GM19397 (cell line): ENCODE data around the gene TMEM38A.
"Not testable (repeated sequence)": the region's sequence is repeated elsewhere in the genome, so short reads cannot be mapped to it uniquely, and the experiment has no call there.

Experiments
- ATAC-seq: cut with Tn5 transposase; IDR thresholded peaks from one replicate; pipeline ENCODE4 v1.9.1; 2021; ENCODE audit warnings: mild to moderate bottlenecking, moderate library complexity; ENCODE audit not compliant: unreplicated experiment

TMEM38A gene

GRCh38 chr19:16631465-16631864 is 29.5 kb upstream of the TMEM38A start:
- no peak for ATAC-seq

GRCh38 chr19:16637535-16637934 is 23.4 kb upstream of the TMEM38A start:
- no peak for ATAC-seq

- no peak for ATAC-seq
These were observed 22.3 kb upstream of the TMEM38A start for GRCh38 chr19:16638666-16639065.

DNA sequence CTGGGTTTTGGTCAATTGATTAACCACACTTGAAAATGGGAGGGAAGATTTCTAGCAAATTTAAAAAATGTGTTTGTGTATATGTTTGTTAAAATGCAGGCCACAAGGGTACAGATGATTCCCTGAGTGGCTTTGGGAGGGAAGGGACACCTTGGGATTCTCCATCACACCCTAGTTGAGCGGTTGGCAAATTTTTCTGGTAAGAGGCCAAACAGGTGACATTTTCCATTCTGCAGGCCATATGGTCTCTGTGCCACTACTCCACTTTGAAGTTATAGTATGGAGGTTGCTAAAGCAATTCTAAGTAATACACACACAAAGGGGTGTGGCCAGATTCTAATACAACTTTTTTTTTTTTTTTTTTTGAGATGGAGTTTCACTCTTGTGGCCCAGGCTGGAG is 20.0 kb upstream of the TMEM38A start:
- no peak for ATAC-seq

GRCh38 chr19:16641695-16642094 is 19.2 kb upstream of the TMEM38A start:
- ATAC-seq, result no peak

DNA sequence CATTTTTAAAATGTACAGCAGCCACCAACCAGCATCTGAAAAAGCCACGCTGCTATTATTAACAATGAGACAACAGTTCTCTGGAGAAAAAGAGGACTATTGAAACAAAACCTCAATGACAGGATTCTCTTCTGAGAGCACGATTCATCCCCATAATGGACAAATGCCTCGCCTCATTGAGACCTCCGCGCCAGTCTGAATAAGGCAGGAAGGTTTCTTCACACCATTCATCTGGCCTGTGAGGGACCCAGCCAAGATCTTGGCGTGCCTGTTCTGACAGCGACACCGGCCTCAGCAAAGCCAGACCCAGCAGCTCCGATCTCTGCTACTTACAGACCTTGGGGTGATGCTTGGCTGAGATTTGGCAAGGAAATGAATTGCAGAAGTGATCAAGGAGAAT is 15.8 kb upstream of the TMEM38A start:
- no peak for ATAC-seq

DNA sequence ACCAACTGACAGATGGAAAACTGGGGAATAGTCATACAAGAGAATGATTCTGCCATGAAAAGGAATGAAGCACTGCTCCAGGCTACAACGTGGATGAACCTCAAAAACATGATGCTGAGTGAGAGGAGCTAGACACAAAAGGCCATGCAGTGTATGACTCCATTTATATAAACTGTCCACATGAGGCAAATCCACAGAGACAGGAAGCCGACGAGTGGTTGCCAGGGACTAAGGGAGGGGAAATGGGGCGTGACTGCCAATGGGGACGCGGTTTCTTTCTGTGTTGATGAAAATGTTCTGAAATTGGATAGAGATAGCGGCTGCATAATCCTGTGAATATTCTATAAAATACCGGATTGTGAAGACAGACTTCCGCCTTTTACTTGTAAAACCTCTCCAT is 11.2 kb upstream of the TMEM38A start:
- no peak for ATAC-seq

- no peak for ATAC-seq
These were observed 10.1 kb upstream of the TMEM38A start for GRCh38 chr19:16650821-16651220.

- not testable (repeated sequence) for ATAC-seq
These were observed 9.3 kb upstream of the TMEM38A start for GRCh38 chr19:16651421-16652188.

- ATAC-seq, result no peak
These were observed 8.1 kb upstream of the TMEM38A start for GRCh38 chr19:16652854-16653253.

GRCh38 chr19:16654140-16654539 is 6.8 kb upstream of the TMEM38A start:
- ATAC-seq, result no peak

DNA sequence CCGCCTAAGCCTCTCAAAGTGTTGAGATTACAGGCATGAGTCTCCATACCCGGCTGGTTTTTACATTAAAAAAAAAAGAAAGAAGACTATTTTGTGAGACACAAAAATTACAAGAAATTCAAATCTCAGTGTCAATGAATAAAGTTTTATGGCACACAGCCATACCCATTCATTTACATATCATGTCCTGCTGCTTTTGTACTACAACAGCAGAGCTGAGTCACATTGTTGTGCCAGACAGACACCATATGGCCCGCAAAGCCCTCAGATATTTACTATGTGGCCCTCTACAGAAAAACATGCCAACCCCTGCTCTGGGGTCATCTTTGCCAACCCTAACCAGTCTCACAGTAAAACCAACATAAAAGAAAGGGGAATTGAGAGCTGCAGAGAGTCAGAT is 6.3 kb upstream of the TMEM38A start:
- ATAC-seq, result no peak

GRCh38 chr19:16655727-16656126 is 5.2 kb upstream of the TMEM38A start:
- ATAC-seq, result no peak

DNA sequence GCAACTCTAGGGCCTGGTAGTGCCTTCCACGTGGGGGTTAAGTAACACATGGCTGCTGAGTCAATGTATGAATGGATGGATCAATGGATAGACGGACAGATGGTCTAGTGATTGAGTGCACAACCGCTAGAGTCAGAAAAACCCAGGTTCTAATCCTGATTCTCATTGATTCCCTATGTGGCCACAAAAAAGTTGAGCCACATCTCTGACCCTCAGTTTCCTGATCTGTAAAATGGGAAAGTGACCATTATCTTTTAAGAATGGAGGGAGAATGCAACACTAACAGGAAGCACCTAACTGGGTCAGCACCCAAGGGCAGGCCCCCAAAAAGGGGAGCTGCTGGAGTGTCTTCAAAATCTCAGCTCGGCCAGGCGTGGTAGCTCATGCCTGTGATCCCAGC is 3.6 kb upstream of the TMEM38A start:
- no peak for ATAC-seq

- no peak for ATAC-seq
These were observed 1.5 kb upstream of the TMEM38A start for GRCh38 chr19:16659464-16659831.

DNA sequence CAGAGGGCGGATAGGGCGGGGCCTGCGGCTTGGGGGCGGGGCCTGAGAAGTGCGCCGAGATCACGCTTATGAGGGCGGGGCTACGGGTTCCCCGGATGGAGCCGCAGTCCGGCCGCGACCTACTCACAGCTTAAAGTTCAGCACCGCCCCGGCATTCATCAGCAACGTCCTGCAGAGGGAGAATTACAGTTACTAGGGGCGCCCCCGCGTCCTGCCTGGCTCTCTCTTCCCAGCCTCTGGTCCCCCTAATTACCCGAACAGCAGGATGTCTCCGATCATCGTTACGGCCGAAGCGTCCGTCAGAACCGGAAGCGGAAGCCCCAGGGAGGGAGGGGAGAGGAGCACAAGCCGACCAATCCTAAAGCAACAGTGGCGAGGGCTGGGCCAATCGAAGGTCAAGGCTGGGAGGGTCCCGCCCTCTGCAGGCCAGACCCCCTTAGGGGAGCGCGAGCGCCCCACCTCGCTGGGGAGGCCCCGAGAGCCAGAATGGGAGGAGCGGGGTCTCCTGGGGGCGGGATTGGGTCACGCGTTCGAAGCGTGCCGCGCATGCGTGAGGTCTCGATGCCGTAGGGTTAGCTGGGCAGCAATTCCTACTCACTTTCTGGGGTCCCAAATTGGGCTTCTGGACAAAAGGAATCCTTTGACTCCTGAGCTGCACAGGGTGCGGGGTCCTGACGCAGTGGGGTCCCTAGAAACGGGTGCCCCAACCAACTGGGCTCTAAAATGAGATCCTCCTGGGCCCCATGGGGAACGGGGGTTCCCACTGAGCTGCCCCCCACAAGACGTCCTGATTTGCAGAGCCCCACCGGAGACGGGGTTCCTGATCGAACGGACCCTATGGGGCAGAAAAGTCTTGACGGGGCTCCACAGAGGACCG is 869 bp upstream of the TMEM38A start, which contains the start of gene SMIM7:
TSS of gene SMIM7 (minus strand) at position 313 of the 877 bp plus-strand sequence. CDS start at position 279, 34 bp downstream.
- peak; percentile 89 for ATAC-seq

DNA sequence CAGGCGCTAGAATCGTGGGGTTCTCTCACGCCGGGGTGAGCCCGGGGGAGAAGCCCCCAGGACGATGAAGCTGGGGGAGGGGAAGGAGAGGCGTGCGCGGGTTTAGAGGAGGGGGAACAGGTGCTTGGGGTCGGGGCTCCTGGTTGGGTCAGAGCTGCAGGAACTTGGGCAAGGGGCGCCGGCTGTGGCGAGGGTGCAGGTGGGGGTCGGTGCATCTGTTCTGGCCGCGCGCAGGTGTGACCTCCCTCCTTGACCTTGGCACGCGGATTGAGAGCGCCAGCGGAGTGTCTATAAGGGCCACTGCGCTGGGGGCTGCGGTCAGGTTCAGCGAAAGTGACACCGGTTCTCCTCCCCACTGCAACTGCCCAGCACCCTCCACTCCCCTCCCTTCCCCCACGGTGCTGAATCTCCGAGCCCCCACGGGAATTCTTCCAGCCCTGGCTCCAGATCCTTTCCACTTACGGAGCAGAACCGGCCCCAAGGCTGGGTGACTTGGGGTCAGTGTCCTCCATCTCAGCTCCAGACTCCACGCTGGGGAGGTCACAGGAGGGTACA is 618 bp downstream of the TMEM38A start:
- no peak for ATAC-seq

DNA sequence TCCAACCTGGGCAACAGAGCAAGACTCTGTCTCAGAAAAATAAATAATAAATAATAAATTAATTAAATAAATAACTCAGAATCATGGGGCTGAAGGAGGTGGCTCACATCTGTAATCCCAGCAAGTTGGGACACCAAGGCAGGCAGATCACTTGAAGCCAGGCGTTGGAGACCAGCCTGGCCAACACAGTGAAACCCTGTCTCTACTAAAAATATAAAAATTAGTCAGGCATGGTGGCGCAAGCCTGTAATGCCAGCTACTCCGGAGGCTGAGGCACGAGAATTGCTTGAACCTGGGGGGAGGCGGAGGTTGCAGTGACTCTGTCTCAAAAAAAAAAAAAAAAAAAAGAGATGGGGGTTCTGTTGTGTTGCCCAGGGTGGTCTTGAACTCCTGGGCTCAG is 7.2 kb downstream of the TMEM38A start:
- ATAC-seq, result no peak

GRCh38 chr19:16668702-16669101 is 7.8 kb downstream of the TMEM38A start:
- not testable (repeated sequence) for ATAC-seq

DNA sequence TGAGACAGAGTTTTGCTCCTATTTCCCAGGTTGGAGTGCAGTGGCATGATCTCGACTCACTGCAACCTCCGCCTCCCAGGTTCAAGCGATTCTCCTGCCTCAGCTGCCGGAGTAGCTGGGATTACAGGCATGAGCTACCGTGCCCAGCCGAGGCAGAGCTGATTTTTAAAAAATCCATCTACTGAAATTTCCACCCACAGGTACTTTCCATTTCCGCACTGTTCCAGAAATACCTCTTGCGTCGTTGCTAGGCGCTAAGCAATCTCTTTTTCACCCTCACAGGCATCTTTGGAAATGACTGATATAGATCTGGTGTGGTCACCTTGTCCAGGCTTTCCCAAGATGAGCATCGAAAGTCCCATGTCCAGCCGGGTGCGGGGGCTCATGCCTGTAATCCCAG is 9.4 kb downstream of the TMEM38A start:
- no peak for ATAC-seq

DNA sequence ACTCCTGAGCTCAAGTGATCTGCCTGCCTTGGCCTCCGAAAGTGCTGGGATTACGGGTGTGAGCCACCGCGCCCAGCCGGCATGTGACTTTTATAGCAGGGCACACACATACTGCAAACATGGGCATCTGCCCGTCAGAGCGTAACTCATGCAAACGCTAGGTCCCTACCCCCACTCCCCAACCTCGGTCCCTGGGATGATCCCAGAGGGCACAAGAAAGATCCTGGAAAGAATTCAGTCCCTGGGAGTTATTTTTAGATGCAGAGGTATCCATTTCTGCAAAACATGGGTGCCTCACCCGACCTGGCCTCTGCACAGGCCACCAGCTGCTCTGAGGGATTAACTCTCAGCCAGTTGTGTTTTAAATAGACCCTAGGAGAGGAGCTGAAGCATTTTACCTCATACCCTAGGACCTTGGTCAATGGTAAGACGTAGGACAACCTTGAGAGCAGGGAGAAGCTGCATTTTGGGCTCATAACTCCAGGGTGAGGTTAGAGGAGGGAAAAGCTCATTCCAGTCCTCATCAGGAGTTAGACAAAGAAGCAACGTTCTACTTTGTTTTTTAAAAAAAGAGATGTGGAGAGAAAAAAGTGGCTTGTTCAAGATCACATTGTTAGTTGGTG is 10.8 kb downstream of the TMEM38A start:
- ATAC-seq, result no peak
